Endodermal cell (in vitro differentiated cells): ENCODE results near the gene FBL. TPM values are rescaled to one million over a fixed set of nuclear protein-coding genes. Genes with fewer than 3 reads are reported as not detected.
"Not testable (repeated sequence)": the region's sequence is repeated elsewhere in the genome, so short reads cannot be mapped to it uniquely, and the experiment has no call there.

Experiments used
- DNase-seq: peaks from one replicate; pipeline ENCODE4 v3.0.0-alpha.2; 2017
- H3K27ac ChIP-seq: 2 replicates; pipeline ENCODE4 v1.5.1; 2013; ENCODE audit warnings: mild to moderate bottlenecking, low read depth, low read length, moderate library complexity
- H3K27me3 ChIP-seq: 2 replicates; pipeline ENCODE4 v1.6.1; 2013; ENCODE audit warnings: mild to moderate bottlenecking, low read length, moderate library complexity; ENCODE audit not compliant: insufficient read depth, control insufficient read depth, poor library complexity, severe bottlenecking
- H3K36me3 ChIP-seq: 2 replicates; pipeline ENCODE4 v1.7.0; 2013; ENCODE audit warnings: mild to moderate bottlenecking, low read length, moderate library complexity; ENCODE audit not compliant: control insufficient read depth, insufficient read depth
- H3K4me1 ChIP-seq: one replicate; pipeline ENCODE4 v1.7.0; 2013; ENCODE audit warnings: low read length; ENCODE audit not compliant: control insufficient read depth, insufficient read depth
- H3K4me3 ChIP-seq: 2 replicates; pipeline ENCODE4 v1.5.1; 2013; ENCODE audit warnings: mild to moderate bottlenecking, low read length, moderate library complexity
- H3K9ac ChIP-seq: 2 replicates; pipeline ENCODE4 v1.6.1; 2013; ENCODE audit warnings: mild to moderate bottlenecking, low read length, moderate library complexity; ENCODE audit not compliant: poor library complexity, severe bottlenecking; ENCODE audit errors: extremely low read depth
- H3K9me3 ChIP-seq: 2 replicates; pipeline ENCODE4 v1.6.1; 2013; ENCODE audit warnings: mild to moderate bottlenecking, low read length, moderate library complexity; ENCODE audit not compliant: control insufficient read depth
- H3K27ac Mint-ChIP-seq: 2 replicates; pipeline ENCODE4 v1.8.0; 2020; ENCODE audit warnings: mixed read lengths
- H3K27me3 Mint-ChIP-seq: 2 replicates; pipeline ENCODE4 v1.8.0; 2021; ENCODE audit warnings: mild to moderate bottlenecking, mixed read lengths; ENCODE audit not compliant: insufficient read depth
- H3K36me3 Mint-ChIP-seq: 2 replicates; pipeline ENCODE4 v1.8.0; 2020; ENCODE audit warnings: low read depth, mixed read lengths
- H3K4me1 Mint-ChIP-seq: 2 replicates; pipeline ENCODE4 v1.8.0; 2020; ENCODE audit warnings: mixed read lengths
- H3K4me3 Mint-ChIP-seq: 2 replicates; pipeline ENCODE4 v1.8.0; 2020; ENCODE audit warnings: mild to moderate bottlenecking, moderate library complexity, mixed read lengths
- H3K9me3 Mint-ChIP-seq: 2 replicates; pipeline ENCODE4 v1.8.0; 2020; ENCODE audit warnings: mild to moderate bottlenecking, mixed read lengths
- WGBS, 2 experiments: methylation state at CpG; one replicate each; pipeline versions ENCODE4 v1.1.5 to v1.1.7; 2013; ENCODE audit warnings: missing lambda C conversion rate in 2 of 2, mixed read lengths in 1 of 2; ENCODE audit not compliant: insufficient coverage in 1 of 2, insufficient read length in 1 of 2; 5-methylcytosine and 5-hydroxymethylcytosine counted together
- total RNA-seq, 2 donors: library from RNA; stranded (reverse); fragmentation: NEBNext Ultra II Directional in 1 of 2; extraction: Animal tissue kit (Norgen Biotek cat#: 25700) in 1 of 2; gene quantifications; 2 replicates in 1 of 2; 3 replicates in 1 of 2; pipeline ENCODE4 v1.2.1, GENCODE V29; 2021
- TF ChIP-seq, protein P1 (sequence below): fragments of 200-600 bp; sonication (generic); conservative IDR thresholded peaks from 2 replicates; pipeline ENCODE4 v1.5.0; 2021; ENCODE audit warnings: antibody characterized with exemption, mild to moderate bottlenecking

FBL gene
- total RNA-seq, 2 donors from 2014 or later: 356 to 387 TPM

DNA sequence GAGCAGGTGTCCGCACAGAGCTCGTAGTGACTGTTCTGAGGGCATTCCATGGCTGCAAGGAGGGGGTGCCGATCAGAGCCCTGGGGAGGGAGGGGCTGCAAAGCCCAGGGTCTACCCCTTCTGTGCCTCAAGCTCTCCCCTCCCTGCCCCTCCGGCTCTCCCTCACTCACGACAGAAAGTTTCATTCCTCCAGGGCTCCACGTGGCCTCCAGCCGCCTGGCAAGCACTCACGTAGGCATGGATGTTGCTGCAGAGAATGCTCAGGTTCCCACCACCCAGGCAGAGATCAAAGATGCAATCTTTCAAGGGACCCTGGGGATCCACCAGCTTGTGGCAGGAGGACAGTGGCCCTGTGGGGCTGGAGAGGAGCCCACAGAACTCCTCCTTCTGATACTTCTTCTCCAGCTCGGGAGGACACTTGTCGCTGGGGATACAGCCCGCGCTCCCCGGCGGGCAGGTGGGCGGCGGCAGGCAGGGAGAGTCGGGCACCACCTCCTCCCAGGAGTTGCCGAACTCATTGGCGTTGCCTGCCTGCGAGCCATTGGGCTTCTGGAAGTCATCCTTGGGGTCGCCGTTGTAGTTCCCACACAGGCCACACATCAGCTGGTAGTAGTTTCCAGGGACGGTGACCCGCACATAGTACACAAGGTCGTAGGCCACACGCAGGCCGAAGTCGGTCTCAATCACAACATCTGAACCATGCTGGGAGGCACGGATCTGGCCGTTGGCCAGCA is 39.8 kb upstream of the FBL start:
- 81% methylated on average over 17 of the region's 30 CpGs; no CpG with 5 or more reads in 1 of the 2 experiments for WGBS, 2 experiments
- not testable (repeated sequence) for H3K36me3 ChIP-seq, H3K9me3 ChIP-seq, H3K9ac ChIP-seq, H3K27me3 Mint-ChIP-seq, H3K27me3 ChIP-seq, H3K27ac Mint-ChIP-seq, H3K4me3 Mint-ChIP-seq, H3K4me3 ChIP-seq, H3K9me3 Mint-ChIP-seq, H3K36me3 Mint-ChIP-seq, H3K4me1 ChIP-seq, H3K4me1 Mint-ChIP-seq, H3K27ac ChIP-seq, DNase-seq

DNA sequence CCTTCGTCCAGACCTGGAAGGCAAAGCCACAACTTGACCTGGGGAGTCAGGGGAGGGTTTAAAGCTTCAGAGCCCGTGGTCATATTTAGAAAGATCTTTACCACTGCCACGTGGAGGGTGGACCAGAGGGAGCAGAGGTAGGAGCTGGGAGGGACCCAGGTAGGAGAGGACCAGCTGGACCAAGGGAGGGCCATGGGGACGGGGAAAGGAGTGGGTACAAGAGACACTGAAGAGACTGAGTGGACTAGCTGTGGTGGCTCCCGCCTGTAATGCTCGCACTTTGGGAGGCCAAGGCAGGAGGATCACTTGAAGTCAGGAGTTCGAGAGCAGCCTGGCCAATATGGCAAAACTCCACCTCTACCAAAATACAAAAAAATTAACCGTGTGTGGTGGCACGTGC is 38.5 kb upstream of the FBL start:
- H3K27me3 ChIP-seq, H3K36me3 Mint-ChIP-seq, H3K9ac ChIP-seq, H3K4me3 Mint-ChIP-seq, H3K9me3 Mint-ChIP-seq, H3K4me1 Mint-ChIP-seq, H3K9me3 ChIP-seq, H3K4me3 ChIP-seq, DNase-seq, H3K36me3 ChIP-seq, H3K27ac ChIP-seq, H3K27ac Mint-ChIP-seq, H3K27me3 Mint-ChIP-seq, H3K4me1 ChIP-seq: not testable (repeated sequence)
- WGBS, 2 experiments: 81% methylated on average over 1 of the region's 9 CpGs; no CpG with 5 or more reads in 1 of the 2 experiments

DNA sequence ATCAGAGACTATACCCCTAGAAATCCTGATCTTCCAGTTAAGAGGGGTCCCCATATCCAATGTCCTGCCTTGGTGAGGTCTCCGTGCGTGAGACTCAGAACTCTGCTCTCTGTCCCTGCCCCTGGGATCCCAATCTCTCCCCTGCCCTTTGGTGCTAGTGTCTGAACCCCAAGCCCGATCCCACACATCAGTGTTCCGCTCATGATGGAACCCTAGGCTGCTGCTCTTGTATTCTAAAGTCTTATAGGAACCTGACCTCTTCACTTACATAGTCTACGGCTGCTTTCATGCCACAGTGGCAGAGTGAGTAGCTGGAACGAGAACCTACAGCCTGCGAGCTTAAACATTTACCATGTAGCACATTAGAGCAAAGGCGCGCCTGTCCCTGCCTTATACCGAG is 36.5 kb upstream of the FBL start:
- H3K36me3 ChIP-seq, H3K4me1 ChIP-seq, H3K4me1 Mint-ChIP-seq, H3K27me3 Mint-ChIP-seq, H3K27ac Mint-ChIP-seq, H3K36me3 Mint-ChIP-seq, H3K27me3 ChIP-seq, H3K9me3 ChIP-seq, DNase-seq, H3K4me3 Mint-ChIP-seq, H3K9me3 Mint-ChIP-seq, H3K9ac ChIP-seq, H3K27ac ChIP-seq, H3K4me3 ChIP-seq: not testable (repeated sequence)
- 67 to 85% methylated on average over 2 to 4 of the region's 10 CpGs for WGBS, 2 experiments

DNA sequence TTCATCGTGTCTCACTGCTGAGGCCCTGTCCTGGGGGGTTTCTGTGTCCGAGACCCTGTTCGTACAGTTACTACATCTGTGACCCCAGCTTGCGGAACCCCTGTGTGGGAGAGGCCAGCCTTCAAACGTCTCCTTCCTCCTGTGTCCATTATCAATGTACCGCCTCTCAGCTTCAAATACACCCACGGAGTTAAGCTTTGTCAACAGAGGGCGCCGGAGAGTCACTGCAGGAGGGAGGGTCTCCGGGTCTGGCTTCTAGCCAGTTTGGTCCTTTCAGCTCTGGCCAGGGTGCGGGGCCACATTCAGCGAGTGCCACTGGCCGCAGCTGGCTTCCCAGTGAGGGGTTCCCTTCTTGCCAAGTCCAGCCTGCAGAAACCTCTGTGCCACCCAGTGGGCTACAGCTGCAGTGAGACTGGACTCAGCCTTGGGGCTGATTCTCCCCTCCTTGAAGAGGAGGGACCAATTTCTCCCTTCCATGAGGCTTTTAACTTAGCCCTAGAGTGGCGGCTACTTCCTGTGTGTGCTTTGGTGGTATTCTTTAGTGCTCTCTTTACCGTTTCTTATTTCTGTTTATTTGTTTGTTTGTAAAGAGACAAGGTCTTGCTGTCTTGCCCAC is 35.4 kb upstream of the FBL start:
- 17 to 22% methylated on average over 1 to 13 of the region's 15 CpGs for WGBS, 2 experiments

DNA sequence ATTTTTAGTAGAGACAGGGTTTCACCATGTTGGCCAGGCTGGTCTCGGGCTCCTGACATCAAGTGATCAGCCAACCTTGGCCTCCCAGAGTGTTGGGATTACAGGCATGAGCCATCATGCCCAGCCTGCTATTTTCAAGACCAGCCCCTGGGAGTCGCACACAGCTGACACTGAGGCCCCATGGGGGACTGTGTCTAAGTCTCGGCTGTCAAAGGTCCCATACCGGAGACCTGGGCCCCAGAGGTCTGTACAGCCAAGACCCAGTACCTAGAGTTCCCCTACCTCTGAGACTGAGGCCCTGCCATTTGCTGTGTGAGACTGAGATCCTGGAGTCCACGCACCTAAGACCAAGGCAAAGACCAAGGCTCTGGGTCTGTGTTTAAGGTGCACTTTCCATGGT is 34.1 kb upstream of the FBL start:
- DNase-seq, H3K36me3 Mint-ChIP-seq, H3K27ac Mint-ChIP-seq, H3K4me3 ChIP-seq, H3K4me1 Mint-ChIP-seq, H3K4me3 Mint-ChIP-seq, H3K9me3 Mint-ChIP-seq, H3K27me3 ChIP-seq, H3K27me3 Mint-ChIP-seq, H3K4me1 ChIP-seq, H3K9ac ChIP-seq, H3K9me3 ChIP-seq, H3K27ac ChIP-seq, H3K36me3 ChIP-seq: not testable (repeated sequence)
- 93 to 100% methylated on average over 4 of the region's 5 CpGs for WGBS, 2 experiments

More for the DNA sequence above, 35.4 kb upstream of the FBL start:
- H3K4me1 Mint-ChIP-seq, H3K9me3 Mint-ChIP-seq, H3K27me3 Mint-ChIP-seq, H3K27me3 ChIP-seq, H3K4me3 Mint-ChIP-seq, H3K27ac ChIP-seq, H3K27ac Mint-ChIP-seq, H3K9me3 ChIP-seq, H3K4me1 ChIP-seq, H3K36me3 Mint-ChIP-seq, H3K36me3 ChIP-seq, H3K9ac ChIP-seq, H3K4me3 ChIP-seq: not testable (repeated sequence)
- peak; percentile 93 for DNase-seq
- TF ChIP-seq, protein P1, sequence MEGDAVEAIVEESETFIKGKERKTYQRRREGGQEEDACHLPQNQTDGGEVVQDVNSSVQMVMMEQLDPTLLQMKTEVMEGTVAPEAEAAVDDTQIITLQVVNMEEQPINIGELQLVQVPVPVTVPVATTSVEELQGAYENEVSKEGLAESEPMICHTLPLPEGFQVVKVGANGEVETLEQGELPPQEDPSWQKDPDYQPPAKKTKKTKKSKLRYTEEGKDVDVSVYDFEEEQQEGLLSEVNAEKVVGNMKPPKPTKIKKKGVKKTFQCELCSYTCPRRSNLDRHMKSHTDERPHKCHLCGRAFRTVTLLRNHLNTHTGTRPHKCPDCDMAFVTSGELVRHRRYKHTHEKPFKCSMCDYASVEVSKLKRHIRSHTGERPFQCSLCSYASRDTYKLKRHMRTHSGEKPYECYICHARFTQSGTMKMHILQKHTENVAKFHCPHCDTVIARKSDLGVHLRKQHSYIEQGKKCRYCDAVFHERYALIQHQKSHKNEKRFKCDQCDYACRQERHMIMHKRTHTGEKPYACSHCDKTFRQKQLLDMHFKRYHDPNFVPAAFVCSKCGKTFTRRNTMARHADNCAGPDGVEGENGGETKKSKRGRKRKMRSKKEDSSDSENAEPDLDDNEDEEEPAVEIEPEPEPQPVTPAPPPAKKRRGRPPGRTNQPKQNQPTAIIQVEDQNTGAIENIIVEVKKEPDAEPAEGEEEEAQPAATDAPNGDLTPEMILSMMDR: peak; percentile 79

DNA sequence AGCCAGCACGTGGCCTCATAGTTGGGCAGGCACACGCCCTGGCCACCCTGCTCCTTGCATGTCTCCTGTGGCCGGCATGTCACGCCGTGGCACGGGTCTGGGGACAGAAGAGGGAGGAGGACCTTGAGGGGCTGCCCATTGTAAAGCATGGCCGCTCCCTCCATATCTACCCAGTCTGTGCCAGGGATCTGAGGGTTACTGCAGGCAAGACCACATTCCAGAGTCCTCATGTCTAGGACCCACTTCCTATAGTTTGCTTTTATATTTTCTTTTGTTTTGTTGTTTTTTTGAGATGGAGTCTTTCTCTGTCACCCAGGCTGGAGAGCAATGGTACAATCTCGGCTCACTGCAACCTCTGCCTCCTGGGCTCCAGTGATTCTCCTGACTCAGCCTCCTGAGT is 33.6 kb upstream of the FBL start:
- H3K9me3 Mint-ChIP-seq, H3K36me3 Mint-ChIP-seq, H3K27ac ChIP-seq, H3K27me3 Mint-ChIP-seq, H3K27ac Mint-ChIP-seq, H3K36me3 ChIP-seq, H3K9me3 ChIP-seq, DNase-seq, H3K9ac ChIP-seq, H3K4me3 Mint-ChIP-seq, H3K27me3 ChIP-seq, H3K4me3 ChIP-seq, H3K4me1 ChIP-seq, H3K4me1 Mint-ChIP-seq: not testable (repeated sequence)
- 100% methylated on average over 1 of the region's 8 CpGs for WGBS, 2 experiments
